Liver (tissue), 9 donors: ENCODE data around the gene ZNF189. TPM values are rescaled to one million over a fixed set of nuclear protein-coding genes. Genes with fewer than 3 reads are reported as not detected.
A peak's percentile ranks its signal among the peaks of the same experiment; 100 is the strongest.

Experiments
- DNase-seq: peaks from one replicate; pipeline ENCODE4 v3.0.0-alpha.2; 2017; ENCODE audit warnings: low spot score
- H3K27ac ChIP-seq, 2 donors: one replicate each; pipeline ENCODE4 v1.7.0; 2013; ENCODE audit warnings: inconsistent platforms in 2 of 2, low read length in 2 of 2, control low read depth in 1 of 2, low read depth in 1 of 2, mild to moderate bottlenecking in 1 of 2
- H3K27me3 ChIP-seq, 4 donors: one replicate each; pipeline versions ENCODE4 v1.6.1 to v1.7.0; 2013; ENCODE audit warnings: low read length in 3 of 4, inconsistent platforms in 1 of 4, mild to moderate bottlenecking in 1 of 4, moderate library complexity in 1 of 4; ENCODE audit not compliant: control insufficient read depth in 4 of 4, insufficient read depth in 4 of 4
- H3K36me3 ChIP-seq, 4 donors: one replicate each; pipeline versions ENCODE4 v1.6.1 to v1.7.0; 2013; ENCODE audit warnings: low read length in 3 of 4, mild to moderate bottlenecking in 3 of 4, low read depth in 1 of 4, moderate library complexity in 1 of 4; ENCODE audit not compliant: control insufficient read depth in 4 of 4, insufficient read depth in 3 of 4
- H3K4me1 ChIP-seq, 4 donors: one replicate each; pipeline versions ENCODE4 v1.6.1 to v1.7.0; 2013; ENCODE audit warnings: low read length in 3 of 4, mild to moderate bottlenecking in 3 of 4, moderate library complexity in 1 of 4; ENCODE audit not compliant: control insufficient read depth in 4 of 4, insufficient read depth in 4 of 4
- H3K4me3 ChIP-seq, 3 donors: one replicate each; pipeline versions ENCODE4 v1.6.1 to v1.7.0; 2013; ENCODE audit warnings: low read length in 3 of 3, control low read depth in 1 of 3, low read depth in 1 of 3, mild to moderate bottlenecking in 1 of 3
- H3K9ac ChIP-seq, 2 donors: one replicate each; pipeline ENCODE4 v1.7.0; 2013; ENCODE audit warnings: low read length in 2 of 2, mild to moderate bottlenecking in 2 of 2, moderate library complexity in 2 of 2, control low read depth in 1 of 2, low read depth in 1 of 2
- H3K9me3 ChIP-seq, 4 donors: one replicate each; pipeline versions ENCODE4 v1.6.1 to v1.7.0; 2013; ENCODE audit warnings: low read length in 3 of 4; ENCODE audit not compliant: control insufficient read depth in 4 of 4
- CTCF ChIP-seq: fragments of 150-350 bp; IDR thresholded peaks from 2 replicates; pipeline ENCODE4 v1.5.1; 2017; ENCODE audit warnings: improper control_type of control experiment, low read depth, low read length; ENCODE audit not compliant: missing input control
- EGR1 ChIP-seq, 2 donors: IDR thresholded peaks; 2 replicates each; pipeline ENCODE4 v1.6.1; 2016 to 2018; ENCODE audit warnings: antibody characterized with exemption in 2 of 2, low read depth in 2 of 2
- FOXA1 ChIP-seq: IDR thresholded peaks from 2 replicates; pipeline ENCODE4 v1.6.1; 2016; ENCODE audit warnings: antibody characterized with exemption
- FOXA2 ChIP-seq: IDR thresholded peaks from 2 replicates; pipeline ENCODE4 v1.6.1; 2016; ENCODE audit warnings: antibody characterized with exemption
- GABPA ChIP-seq, 2 donors: IDR thresholded peaks in 1 of 2; conservative IDR thresholded peaks in 1 of 2; 2 replicates each; pipeline ENCODE4 v1.6.1; 2016; ENCODE audit warnings: antibody characterized with exemption in 2 of 2, mild to moderate bottlenecking in 1 of 2, moderate library complexity in 1 of 2
- HNF4A ChIP-seq, 2 donors: conservative IDR thresholded peaks; 2 replicates each; pipeline ENCODE4 v1.6.1; 2016; ENCODE audit warnings: antibody characterized with exemption in 2 of 2, mild to moderate bottlenecking in 2 of 2
- HNF4G ChIP-seq: IDR thresholded peaks from 2 replicates; pipeline ENCODE4 v1.6.1; 2016; ENCODE audit warnings: antibody characterized with exemption
- JUND ChIP-seq, 2 donors: IDR thresholded peaks; 2 replicates each; pipeline ENCODE4 v1.6.1; 2016; ENCODE audit warnings: antibody characterized with exemption in 2 of 2
- MAX ChIP-seq: IDR thresholded peaks from 2 replicates; pipeline ENCODE4 v1.6.1; 2016; ENCODE audit warnings: antibody characterized with exemption
- NR2F2 ChIP-seq: IDR thresholded peaks from 2 replicates; pipeline ENCODE4 v1.6.1; 2016; ENCODE audit warnings: antibody characterized with exemption
- RAD21 ChIP-seq, 2 donors: IDR thresholded peaks; 2 replicates each; pipeline ENCODE4 v1.6.1; 2016; ENCODE audit warnings: antibody characterized with exemption in 2 of 2, mild to moderate bottlenecking in 2 of 2
- RXRA ChIP-seq, 2 donors: IDR thresholded peaks; 2 replicates each; pipeline ENCODE4 v1.6.1; 2017 to 2018; ENCODE audit warnings: antibody characterized with exemption in 2 of 2, mild to moderate bottlenecking in 1 of 2
- SP1 ChIP-seq: IDR thresholded peaks from 2 replicates; pipeline ENCODE4 v1.6.1; 2018; ENCODE audit warnings: antibody characterized with exemption, mild to moderate bottlenecking
- TAF1 ChIP-seq: conservative IDR thresholded peaks from 2 replicates; pipeline ENCODE4 v1.6.1; 2016; ENCODE audit warnings: antibody characterized with exemption, mild to moderate bottlenecking
- YY1 ChIP-seq: IDR thresholded peaks from 2 replicates; pipeline ENCODE4 v1.6.1; 2016; ENCODE audit warnings: antibody characterized with exemption, mild to moderate bottlenecking
- ZBTB33 ChIP-seq: IDR thresholded peaks from 2 replicates; pipeline ENCODE4 v1.6.1; 2016; ENCODE audit warnings: antibody characterized with exemption
- WGBS: extraction: QIAGEN DNeasy Blood & Tissue Kit; methylation state at CpG from one replicate; pipeline ENCODE4 v1.1.7; 2013; 5-methylcytosine and 5-hydroxymethylcytosine counted together
- polyA plus RNA-seq, 2 donors: library from polyadenylated mRNA; stranded (reverse) in 1 of 2; unstranded in 1 of 2; fragments of 200-250 nt in 1 of 2; fragments of >200 nt in 1 of 2; fragmentation: Nextera tagmentation in 1 of 2; extraction: Ambion mirVana in 1 of 2; gene quantifications; one replicate each; pipeline versions ENCODE4 v1.2.1 to v1.2.3, GENCODE V29; 2013 to 2015
- total RNA-seq, 2 donors: library from RNA; depleted of rRNA; stranded (reverse); fragments of >200 nt; gene quantifications; one replicate each; pipeline ENCODE4 v1.2.3, GENCODE V29; 2014
- TF ChIP-seq, protein P1 (sequence below): IDR thresholded peaks from 2 replicates; pipeline ENCODE4 v1.6.1; 2016; ENCODE audit warnings: antibody characterized with exemption
- TF ChIP-seq, protein P2 (sequence below): IDR thresholded peaks from 2 replicates; pipeline ENCODE4 v1.6.1; 2016; ENCODE audit warnings: antibody characterized with exemption, mild to moderate bottlenecking
- donor health status: healthy.
- donor health status: healthy.
- donor health status: healthy.
- donor health status: healthy.
- donor health status: healthy.

Gene ZNF189
- total and polyA plus RNA-seq, 4 donors, result 4.4 to 16.1 (median 8.3) TPM

DNA sequence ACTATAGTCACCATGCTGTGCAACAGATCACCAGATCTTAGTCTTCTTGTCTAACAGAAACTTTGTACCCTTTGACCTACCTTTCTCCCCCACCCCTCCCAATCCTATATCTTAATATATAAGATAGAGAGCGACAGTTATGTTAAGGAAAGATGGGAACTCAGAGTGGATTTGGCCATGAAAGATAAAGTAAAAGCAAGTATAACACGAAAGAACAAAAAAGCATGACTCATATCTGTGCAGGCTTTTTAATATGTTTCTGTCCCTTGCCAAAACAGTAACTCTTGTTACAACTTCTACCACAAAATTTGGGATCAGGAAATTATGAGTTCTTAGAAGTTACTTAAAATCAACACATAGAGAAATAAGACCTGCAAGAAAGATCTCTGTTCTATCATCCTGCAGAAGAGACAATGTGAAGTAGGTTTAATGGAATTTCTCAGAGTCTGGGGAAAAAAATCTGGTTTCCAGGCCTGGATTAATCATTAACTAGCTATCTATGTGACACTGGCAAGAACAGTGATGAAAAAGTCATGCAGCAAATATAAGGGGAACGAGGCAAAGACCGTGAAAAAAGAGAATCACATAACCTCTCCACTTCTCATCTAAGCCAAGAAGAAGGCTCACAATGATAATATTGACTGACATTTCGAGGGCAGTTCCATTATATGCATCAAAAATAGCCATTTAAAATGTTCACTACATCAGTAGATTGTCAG is 32.5 kb upstream of the ZNF189 start:
- no peak for DNase-seq
- Histone ChIP-seq H3K4me3 (no peak overlapping the region), H3K9me3 (no peaks in the 10 kb centered on the region), H3K36me3 (peaks cover 2 to 71% (median 47%) of the 10 kb centered on the region in 4 donors), H3K27me3 (no peaks in the 10 kb centered on the region), H3K4me1 (peaks cover 6 to 41% (median 29%) of the 10 kb centered on the region in 4 donors), H3K27ac (peak overlapping the region; percentile 11 to 26), H3K9ac (peak overlapping the region in 1 of 2 donors; percentile 24)
- WGBS, result 31% methylated on average over 5 of the region's 5 CpGs
- TF ChIP-seq MAX (no peak), EGR1 (IDR thresholded peaks at IDR 0.05; ENCODE audit: low read depth in 2 of 2) (no peak), RAD21 (IDR thresholded peaks at IDR 0.05) (peak in 1 of 2 donors; percentile 15), ZBTB33 (no peak), RXRA (IDR thresholded peaks at IDR 0.05) (no peak), JUND (IDR thresholded peaks at IDR 0.05) (peak in 1 of 2 donors; percentile 25)
- TF ChIP-seq, protein P1, sequence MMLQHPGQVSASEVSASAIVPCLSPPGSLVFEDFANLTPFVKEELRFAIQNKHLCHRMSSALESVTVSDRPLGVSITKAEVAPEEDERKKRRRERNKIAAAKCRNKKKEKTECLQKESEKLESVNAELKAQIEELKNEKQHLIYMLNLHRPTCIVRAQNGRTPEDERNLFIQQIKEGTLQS, result peak; percentile 39

DNA sequence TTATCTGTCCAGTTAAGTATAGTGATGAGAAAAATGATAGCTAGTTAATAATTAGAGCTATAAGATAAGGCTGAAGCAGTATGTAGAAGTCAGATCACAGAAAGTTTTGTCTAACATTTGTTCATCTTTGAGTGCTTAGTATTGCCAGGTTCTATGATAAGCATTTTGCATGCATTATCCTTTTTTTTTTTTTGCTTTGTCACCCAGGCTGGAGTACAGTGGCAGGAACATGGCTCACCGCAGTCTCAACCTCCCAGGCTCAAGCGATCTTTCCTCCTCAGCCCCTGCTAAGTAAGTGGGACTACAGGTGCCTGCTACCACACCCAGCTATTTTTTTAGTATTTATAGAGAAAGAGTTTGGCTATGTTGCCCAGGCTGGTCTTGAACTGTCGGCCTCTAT is 31.3 kb upstream of the ZNF189 start:
- H3K27ac ChIP-seq, result peak overlapping the region in 1 of 2 donors; percentile 28
- H3K9ac ChIP-seq, result no peak overlapping the region
- 90% methylated on average over 3 of the region's 3 CpGs for WGBS
- H3K4me3 ChIP-seq, result no peak overlapping the region
- H3K27me3 ChIP-seq, result no peaks in the 10 kb centered on the region
- no peaks in the 10 kb centered on the region for H3K9me3 ChIP-seq
- peaks cover 3 to 76% (median 45%) of the 10 kb centered on the region in 4 donors for H3K36me3 ChIP-seq
- TF ChIP-seq CTCF (no peak), HNF4G (no peak), TAF1 (no peak), GABPA (IDR thresholded peaks at IDR 0.05 in 1 of 2, conservative IDR thresholded peaks at IDR 0.05 in 1 of 2) (no peak), FOXA1 (no peak), JUND (IDR thresholded peaks at IDR 0.05) (no peak), ZBTB33 (no peak), RXRA (IDR thresholded peaks at IDR 0.05) (no peak), SP1 (no peak), RAD21 (IDR thresholded peaks at IDR 0.05) (no peak), EGR1 (IDR thresholded peaks at IDR 0.05; ENCODE audit: low read depth in 2 of 2) (no peak), NR2F2 (no peak), YY1 (no peak), HNF4A (conservative IDR thresholded peaks at IDR 0.05) (no peak), MAX (no peak), FOXA2 (no peak)
- TF ChIP-seq, protein P1, result no peak
- TF ChIP-seq, protein P2, sequence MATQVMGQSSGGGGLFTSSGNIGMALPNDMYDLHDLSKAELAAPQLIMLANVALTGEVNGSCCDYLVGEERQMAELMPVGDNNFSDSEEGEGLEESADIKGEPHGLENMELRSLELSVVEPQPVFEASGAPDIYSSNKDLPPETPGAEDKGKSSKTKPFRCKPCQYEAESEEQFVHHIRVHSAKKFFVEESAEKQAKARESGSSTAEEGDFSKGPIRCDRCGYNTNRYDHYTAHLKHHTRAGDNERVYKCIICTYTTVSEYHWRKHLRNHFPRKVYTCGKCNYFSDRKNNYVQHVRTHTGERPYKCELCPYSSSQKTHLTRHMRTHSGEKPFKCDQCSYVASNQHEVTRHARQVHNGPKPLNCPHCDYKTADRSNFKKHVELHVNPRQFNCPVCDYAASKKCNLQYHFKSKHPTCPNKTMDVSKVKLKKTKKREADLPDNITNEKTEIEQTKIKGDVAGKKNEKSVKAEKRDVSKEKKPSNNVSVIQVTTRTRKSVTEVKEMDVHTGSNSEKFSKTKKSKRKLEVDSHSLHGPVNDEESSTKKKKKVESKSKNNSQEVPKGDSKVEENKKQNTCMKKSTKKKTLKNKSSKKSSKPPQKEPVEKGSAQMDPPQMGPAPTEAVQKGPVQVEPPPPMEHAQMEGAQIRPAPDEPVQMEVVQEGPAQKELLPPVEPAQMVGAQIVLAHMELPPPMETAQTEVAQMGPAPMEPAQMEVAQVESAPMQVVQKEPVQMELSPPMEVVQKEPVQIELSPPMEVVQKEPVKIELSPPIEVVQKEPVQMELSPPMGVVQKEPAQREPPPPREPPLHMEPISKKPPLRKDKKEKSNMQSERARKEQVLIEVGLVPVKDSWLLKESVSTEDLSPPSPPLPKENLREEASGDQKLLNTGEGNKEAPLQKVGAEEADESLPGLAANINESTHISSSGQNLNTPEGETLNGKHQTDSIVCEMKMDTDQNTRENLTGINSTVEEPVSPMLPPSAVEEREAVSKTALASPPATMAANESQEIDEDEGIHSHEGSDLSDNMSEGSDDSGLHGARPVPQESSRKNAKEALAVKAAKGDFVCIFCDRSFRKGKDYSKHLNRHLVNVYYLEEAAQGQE, result no peak
- DNase-seq, result no peak
- peaks cover 6 to 52% (median 36%) of the 10 kb centered on the region in 4 donors for H3K4me1 ChIP-seq
